Fibroblast of lung (primary cell): ENCODE results near the gene ADCY2.

Source experiments
- EZH2 ChIP-seq: IDR thresholded peaks from 2 replicates; pipeline ENCODE4 v1.5.1; 2012; ENCODE audit warnings: low read length, control low read depth, mild to moderate bottlenecking; ENCODE audit errors: missing control alignments
- TF ChIP-seq, protein P1 (sequence below), 2 donors: IDR thresholded peaks in 1 of 2; conservative IDR thresholded peaks in 1 of 2; 1 replicate in 1 of 2; 2 replicates in 1 of 2; pipeline ENCODE4 v1.5.1; 2011 to 2012; ENCODE audit warnings: low read length in 2 of 2, control low read depth in 1 of 2, inconsistent platforms in 1 of 2, low read depth in 1 of 2, mild to moderate bottlenecking in 1 of 2

GRCh38 chr5:7377761-7378160 is 18.2 kb upstream of the ADCY2 start:
- TF ChIP-seq, protein P1, sequence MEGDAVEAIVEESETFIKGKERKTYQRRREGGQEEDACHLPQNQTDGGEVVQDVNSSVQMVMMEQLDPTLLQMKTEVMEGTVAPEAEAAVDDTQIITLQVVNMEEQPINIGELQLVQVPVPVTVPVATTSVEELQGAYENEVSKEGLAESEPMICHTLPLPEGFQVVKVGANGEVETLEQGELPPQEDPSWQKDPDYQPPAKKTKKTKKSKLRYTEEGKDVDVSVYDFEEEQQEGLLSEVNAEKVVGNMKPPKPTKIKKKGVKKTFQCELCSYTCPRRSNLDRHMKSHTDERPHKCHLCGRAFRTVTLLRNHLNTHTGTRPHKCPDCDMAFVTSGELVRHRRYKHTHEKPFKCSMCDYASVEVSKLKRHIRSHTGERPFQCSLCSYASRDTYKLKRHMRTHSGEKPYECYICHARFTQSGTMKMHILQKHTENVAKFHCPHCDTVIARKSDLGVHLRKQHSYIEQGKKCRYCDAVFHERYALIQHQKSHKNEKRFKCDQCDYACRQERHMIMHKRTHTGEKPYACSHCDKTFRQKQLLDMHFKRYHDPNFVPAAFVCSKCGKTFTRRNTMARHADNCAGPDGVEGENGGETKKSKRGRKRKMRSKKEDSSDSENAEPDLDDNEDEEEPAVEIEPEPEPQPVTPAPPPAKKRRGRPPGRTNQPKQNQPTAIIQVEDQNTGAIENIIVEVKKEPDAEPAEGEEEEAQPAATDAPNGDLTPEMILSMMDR (conservative IDR thresholded peaks at IDR 0.05 in 1 of 2, IDR thresholded peaks at IDR 0.05 in 1 of 2; ENCODE audit: low read depth in 1 of 2, low read length in 2 of 2), result no peak
- TF ChIP-seq EZH2, result no peak
